NCI-H345 (cell line): ENCODE measurements around the gene TFAP2B.

Source experiments
- DNase-seq: peaks from one replicate; lab custom pipeline; 2025; lab: John Stamatoyannopoulos, UW

The TFAP2B gene

DNA sequence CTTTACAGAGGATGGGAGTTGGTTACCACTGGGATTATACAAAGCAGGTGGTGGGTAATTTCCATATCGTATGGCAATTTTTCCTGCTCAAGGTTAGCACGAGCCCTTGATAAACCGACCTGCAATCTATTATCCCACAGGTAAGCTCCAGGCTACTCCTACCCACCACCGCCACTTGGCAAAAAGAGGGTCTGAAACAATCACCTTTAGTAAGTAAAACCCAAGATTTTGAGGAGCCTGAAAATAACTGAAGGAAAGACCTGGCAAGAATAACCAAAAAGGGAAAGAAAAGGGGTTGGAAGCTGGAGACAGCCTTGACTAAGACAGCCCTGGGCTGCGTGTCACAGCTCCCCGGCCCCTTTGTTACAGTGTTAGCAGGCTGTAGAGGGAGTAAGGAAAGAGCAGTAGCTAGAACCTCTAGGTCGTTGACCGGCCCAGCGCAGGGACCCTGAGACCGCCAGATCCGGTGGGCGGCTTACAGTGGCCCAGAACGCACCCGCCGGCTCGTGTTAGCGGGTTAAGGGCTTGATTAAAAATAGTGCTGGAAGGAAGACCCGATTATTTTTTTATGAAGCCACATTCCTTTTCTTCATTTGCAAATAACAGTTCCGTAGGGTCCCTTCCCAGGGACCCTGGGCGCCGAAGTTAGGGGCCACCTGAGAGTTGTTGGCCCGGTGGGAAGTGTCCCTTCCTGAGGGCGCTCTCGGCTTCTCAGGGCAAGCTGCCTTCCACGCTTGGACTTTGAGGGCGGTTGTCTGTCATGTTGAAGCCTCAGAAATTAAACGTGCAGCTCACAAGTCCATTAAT, 30.5 kb downstream of the TFAP2B start:
- DNase-seq = no peak

DNA sequence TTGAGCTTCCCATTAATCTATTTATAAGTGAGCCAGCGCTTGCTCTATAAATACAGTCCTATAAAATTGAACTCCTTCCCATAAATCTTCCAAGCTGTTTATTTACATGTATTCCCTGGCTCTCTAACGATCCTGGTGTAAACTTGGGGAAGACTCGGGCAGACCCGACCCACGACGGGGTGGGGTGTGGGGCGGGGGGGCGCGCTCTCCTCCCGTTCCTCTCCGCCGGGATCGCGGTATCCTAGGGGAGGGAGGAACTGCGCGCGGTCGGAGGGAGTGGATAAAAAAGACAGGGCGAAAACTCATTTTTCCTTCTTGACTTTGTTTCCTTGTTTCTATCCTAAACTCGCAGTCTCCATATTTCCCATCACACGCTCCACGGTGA, 31.1 kb downstream of the TFAP2B start:
- no peak for DNase-seq

DNA sequence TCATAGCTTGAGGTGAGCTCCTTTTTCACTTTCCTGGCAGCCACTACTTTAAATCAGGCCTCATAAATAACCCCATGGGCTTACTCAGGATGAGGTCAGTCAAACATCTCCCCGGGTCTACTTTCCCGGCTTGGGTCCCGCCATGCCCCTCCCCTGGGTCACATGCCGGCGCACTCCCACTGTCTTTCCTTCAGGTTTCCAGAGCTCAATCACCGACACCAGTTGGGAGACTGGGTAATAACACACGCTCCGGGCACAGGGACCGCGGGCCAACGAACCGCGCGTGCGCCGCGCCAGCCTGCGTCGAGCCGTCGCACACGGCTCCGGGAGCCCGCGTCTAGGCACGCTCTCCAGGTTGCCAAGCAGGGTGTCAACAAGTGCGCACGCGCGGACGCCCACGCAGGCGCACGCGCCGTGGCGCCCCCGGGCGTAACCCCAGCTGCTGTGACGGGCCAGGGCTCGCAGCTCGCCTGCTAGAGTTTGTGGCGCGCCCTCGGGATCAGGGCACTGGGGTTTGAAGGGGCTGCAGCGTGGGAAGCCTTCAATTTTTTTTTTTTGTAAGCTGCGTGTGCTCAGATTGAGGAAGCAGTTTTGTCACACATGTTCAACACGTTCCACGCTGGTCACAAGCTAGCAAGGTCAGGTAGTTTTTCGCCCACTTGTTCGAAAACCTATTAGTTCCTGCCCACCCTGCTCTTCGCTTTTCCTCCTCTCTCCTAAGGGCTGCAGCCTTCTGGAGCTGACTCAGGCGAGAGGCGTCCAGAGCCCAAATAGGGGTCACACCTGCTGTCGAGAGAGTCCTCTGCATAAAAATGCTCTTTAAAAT, 31.8 kb downstream of the TFAP2B start:
- DNase-seq = peak; percentile 54

DNA sequence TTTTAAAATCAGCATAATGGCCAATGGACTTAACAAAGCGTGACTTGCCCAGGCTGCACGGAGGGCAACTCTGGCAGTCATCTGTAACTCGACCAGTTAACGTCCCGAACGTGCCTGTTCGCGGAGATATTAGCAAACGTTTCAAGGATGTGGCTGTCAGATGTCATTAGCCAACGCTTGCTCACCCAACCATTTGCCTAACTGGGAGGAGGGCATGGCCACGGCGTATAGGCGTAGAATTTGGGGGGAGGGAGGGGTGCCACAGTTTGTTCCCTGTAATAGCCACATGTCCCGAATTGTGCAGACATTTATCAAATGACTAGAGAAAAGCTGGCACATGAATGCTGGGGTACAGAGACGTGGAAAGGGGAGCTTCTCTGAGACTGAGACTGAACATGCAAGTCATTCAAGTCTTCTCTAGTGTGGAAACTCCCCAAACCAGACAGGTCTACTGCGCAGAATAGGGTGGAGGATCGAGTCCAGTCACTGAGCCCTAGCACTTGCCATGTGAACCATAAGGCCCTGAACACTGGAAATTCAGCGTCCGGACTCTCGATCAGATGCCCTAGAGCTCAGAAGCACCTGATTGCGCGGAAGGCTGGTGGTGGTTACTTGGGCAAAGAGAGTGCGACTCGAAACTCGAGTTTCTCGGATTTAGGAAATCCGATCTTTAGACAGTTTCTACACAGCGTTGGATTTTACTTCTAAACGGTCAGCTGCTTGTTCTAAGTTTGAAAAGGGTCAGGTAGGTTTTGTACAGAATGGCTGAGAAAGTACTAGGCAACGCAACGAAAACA, 32.6 kb downstream of the TFAP2B start:
- DNase-seq = no peak

DNA sequence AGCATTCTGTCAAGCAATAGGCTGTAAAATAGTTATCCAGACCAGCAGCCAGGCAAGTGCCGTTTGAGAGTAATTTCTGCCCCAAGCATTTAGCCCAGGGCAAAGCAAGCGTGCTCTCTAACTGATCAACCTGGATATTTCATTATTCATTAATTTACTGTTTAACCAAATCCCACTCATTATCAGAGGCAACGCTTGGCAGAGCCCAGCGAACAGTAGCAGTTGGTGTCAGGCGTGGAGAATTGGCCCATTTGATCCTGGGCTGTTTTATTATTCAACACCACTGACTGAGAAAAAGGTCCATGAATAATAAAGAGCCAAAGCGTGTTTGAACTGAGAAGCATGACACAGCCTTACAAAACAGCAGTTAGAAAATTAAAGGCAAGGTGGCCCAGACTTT, 35.3 kb downstream of the TFAP2B start:
- no peak for DNase-seq

DNA sequence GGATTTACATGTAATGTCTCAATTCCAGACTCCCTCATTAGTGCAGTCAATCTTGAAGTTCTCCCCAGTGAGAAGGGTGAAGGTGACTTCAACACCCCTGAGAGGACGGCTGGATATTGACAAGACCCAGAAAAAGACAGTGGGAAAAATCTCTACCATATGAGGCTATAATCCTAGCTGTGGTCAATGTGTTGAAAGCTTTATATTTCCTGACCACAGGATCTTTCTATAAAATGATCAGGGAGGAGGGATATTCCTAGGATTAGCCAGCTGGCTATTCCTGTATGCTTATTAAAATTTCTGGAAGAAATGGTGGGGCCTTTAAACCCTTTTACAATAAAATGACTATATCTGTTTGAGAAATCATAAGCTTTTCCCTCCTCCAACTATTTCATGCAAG, 43.0 kb downstream of the TFAP2B start:
- DNase-seq = no peak

DNA sequence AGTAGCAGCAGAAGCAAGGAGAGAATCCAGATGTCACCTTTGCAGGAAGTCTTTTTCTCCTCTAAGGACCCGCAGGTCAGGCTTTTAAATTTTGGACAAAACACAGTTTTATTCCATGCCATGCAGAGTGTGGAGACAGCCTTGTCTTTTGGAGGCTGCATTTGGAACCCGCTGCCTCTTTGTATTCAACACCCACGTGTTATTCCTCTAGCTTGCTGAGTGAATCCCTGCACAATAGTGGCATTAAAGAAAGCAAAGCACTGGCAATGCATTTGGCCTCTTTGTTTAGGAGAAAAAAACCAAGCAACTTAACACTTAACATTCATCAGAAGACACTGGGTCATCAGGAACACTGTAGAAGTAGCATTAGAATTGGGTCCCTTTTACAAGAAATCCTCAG, 43.5 kb downstream of the TFAP2B start:
- no peak for DNase-seq

DNA sequence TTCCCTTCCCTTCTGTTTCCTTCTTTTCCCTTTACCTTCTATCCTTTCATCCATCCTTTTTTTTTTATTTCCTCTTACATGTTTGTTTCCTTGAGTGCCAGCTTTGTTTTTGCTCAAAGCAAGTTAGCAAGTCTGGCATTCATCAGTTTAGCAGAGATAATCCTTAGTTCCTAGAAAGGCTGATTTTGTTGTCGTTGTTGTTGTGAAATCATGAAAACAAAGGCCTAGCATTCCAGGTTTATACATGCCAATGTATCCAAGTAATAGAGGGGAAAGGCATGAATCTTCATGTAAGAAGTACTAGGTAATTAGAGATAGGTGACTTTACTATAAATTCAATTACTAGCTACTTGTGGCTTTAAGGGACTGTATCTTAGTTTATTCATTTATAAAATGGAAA, 45.9 kb downstream of the TFAP2B start:
- DNase-seq = no peak

DNA sequence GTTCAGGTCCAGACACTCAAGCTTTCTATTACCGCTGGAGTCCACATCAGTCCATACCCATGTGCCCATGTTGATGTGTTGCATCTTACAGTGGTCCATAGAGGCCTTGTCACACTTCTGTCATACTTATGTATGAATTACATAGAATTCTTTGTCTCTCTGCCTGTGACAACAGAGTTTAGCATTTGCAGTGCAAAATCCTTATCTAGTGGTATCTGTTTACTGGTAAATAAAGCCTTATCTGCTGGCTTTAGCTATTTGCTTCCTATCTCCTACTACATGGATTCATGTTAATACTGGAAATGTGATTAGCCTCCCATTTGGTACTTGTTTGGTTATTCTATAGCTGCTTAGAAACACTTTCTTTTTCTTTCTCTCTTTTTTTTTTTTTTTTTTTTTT, 49.8 kb downstream of the TFAP2B start:
- DNase-seq = no peak

DNA sequence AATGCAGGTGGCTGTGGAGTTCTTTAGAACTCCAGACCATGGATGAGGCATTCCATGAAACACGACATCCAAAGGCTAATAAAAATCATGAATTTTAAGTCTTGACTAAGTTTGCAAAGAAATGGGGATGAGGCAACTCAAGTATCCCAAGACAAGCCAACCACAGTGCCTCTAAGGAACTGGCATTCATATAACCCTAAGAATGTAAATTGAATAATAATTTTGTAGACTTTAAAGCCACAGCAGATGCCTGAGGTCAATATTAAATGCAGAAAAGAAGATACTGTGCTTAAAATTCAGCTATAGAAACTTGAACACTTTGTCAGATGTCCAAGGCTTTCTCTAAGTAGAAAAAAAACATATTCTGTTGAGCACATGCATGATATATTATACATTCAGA, 54.5 kb downstream of the TFAP2B start:
- DNase-seq = no peak

DNA sequence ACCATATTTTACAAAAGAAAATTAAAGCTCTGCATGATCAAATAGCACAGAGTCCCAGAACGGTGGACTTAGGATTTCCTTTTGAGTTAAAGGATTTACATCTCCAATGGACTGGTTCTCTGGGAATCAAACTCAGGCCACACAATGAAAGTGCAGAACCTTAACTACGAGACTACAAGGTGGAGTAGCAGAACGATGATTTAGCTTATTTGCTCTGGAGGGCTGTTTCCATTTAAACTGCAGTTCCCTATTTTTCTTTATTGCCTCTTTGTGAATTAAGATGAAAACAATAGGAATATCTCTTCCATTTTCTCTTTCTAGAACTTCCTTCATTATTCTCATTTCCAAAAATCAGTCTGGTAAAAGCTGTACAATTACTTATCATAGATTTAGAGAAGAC, 65.7 kb downstream of the TFAP2B start:
- DNase-seq = no peak

DNA sequence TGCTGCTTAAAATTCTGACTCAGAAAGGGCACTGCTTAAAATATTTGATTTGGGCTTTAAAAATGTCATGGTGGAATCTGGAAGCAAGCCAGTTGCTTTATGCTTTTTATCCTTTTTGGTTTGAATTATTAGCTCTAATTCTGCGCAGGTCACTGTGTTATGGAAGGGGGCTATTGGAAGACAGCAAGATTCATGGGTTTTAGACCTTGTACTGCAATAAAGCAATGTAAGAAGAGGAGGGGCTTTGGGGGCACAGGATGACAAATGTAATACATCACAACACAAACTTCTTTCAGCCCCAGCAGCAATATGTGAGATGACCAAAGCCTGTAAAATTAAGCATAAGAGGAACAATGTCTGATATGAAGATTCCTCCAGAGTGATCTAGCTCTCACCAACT, 68.4 kb downstream of the TFAP2B start:
- DNase-seq = no peak

DNA sequence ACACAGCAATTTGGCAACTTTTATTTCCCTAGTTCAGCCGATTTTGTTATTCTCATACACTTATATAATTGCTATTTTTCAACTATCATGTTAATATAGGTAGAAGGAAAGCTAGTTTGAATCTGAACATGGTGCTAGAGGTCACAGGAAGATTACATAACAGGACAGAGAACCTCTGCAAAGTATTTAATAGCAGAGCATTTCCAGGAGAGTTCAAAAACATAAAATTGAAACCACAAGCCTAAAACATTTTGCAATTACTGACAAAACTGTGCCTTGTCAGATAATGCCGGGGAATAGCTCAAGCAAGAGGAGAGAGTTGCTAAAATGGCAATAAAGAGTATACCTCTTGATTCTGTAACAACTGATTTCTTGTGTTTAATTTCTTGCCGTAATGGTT, 70.8 kb downstream of the TFAP2B start:
- no peak for DNase-seq

DNA sequence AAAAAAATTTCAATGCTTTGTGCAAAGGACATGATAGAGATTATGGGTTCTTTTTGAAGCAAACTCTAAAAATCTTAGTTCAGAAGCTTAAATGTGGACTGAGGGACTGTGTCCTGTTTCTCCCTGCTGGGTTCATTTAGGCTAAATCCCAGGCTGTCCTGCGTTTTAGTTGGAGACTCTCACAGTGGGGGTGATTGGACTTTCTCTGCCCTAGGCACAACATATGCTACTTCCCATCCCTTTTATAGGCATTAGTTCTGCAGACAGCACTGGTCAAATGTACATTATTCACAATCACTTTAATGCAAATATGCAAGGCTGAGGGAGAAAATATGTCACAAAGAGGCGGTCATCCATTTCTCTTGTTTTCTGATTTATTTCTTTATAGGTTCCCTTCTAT, 71.3 kb downstream of the TFAP2B start:
- DNase-seq = no peak

DNA sequence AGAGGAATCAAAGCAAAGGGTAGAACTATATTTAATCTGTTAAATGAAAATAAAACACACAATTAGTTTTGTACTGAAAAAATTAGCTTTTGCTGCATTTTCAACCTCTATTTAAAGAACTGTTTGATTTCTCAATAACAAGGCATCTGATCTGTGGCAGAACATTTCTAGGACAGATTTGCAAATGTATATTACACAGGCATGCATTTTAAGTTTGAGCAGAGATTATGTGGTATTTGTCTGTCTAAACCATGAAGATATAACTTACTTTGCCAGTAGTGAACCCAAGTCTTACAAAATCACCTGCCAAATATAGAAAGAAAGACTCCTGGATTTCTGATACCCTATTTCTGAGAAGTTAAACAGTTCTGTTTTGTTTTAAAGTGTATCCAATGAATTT, 71.9 kb downstream of the TFAP2B start:
- DNase-seq = no peak

DNA sequence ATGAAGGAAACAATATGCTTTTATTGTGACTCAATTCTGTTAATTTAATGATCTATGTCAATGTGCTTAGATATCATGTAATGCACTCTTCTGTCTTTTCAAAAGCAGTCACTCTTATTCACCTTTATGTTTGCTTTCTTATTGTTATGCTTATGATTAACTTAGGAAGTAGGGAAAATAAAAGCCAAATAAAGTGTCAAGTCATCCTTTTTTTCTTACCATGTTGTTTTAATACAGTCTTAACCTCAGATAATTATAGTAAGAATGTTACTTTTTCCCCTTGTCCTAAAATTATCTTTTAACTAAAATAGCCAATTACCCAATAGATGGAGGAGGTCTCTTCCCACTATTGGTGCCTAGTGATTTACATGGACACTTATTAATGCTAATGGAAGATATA, 72.6 kb downstream of the TFAP2B start:
- peak; percentile 4 for DNase-seq
